Body of pancreas (tissue), 4 donors: ENCODE data around the gene LAMA5. TPM values are rescaled to one million over a fixed set of nuclear protein-coding genes. Genes with fewer than 3 reads are reported as not detected.

ENCODE experiments used
- ATAC-seq: fragments of 150-250 bp; one replicate; pipeline ENCODE4 v1.9.1; 2016
- DNase-seq, 4 donors: peaks; one replicate each; pipeline ENCODE4 v3.0.0-alpha.2; 2019
- H3K27ac ChIP-seq, 4 donors: fragments of 200-600 bp; sonication (generic); 1 replicate in 3 of 4; 2 replicates in 1 of 4; pipeline versions ENCODE4 v1.5.1 to v1.6.1; 2016 to 2019; ENCODE audit warnings: mild to moderate bottlenecking in 1 of 4, mixed read lengths in 1 of 4, moderate library complexity in 1 of 4
- H3K27me3 ChIP-seq, 2 donors: fragments of 200-600 bp; sonication (generic); one replicate each; pipeline ENCODE4 v1.6.0; 2016; ENCODE audit warnings: mild to moderate bottlenecking in 1 of 2
- H3K36me3 ChIP-seq, 2 donors: fragments of 200-600 bp; sonication (generic); replicated peaks in 1 of 2; 2 replicates each; pipeline ENCODE4 v1.5.1; 2016; ENCODE audit warnings: low read depth in 2 of 2; ENCODE audit not compliant: insufficient read depth in 1 of 2
- H3K4me1 ChIP-seq: fragments of 200-600 bp; sonication (generic); one replicate; pipeline ENCODE4 v1.6.0; 2016
- H3K4me3 ChIP-seq, 2 donors: fragments of 200-600 bp; sonication (generic); 1 replicate in 1 of 2; 2 replicates in 1 of 2; pipeline ENCODE4 v1.5.1; 2016 to 2019
- H3K9me3 ChIP-seq, 3 donors: fragments of 200-600 bp; sonication (generic); 1 replicate in 2 of 3; 2 replicates in 1 of 3; pipeline ENCODE4 v1.5.1; 2016
- POLR2A ChIP-seq, 3 donors: fragments of 450-650 bp; IDR thresholded peaks; one replicate each; pipeline ENCODE4 v1.6.1; 2016; ENCODE audit warnings: antibody characterized with exemption in 3 of 3, mild to moderate bottlenecking in 2 of 3
- WGBS, 2 donors: methylation state at CpG; one replicate each; pipeline ENCODE4 v1.1.5; 2017; 5-methylcytosine and 5-hydroxymethylcytosine counted together
- intact Hi-C: fragments of 100-400 bp; cut with DNase I; formaldehyde crosslinking; loops from one replicate; pipeline ENCODE4 v1.15.1; 2023
- total RNA-seq, 2 donors: library from RNA; depleted of rRNA; stranded (reverse); fragments of >200 nt; gene quantifications; one replicate each; pipeline ENCODE4 v1.1.0, GENCODE V29; 2016
- TF ChIP-seq, protein P1 (sequence below), 7 experiments: fragments of 450-650 bp in 4 of 7; fragments of 200-600 bp in 3 of 7; sonication (generic) in 3 of 7; IDR thresholded peaks; one replicate each; pipeline ENCODE4 v1.5.1; 2016 to 2019; ENCODE audit warnings: antibody characterized with exemption in 7 of 7

LAMA5 gene
- total RNA-seq, 2 donors from 2014 or later, result 115 to 185 TPM

DNA sequence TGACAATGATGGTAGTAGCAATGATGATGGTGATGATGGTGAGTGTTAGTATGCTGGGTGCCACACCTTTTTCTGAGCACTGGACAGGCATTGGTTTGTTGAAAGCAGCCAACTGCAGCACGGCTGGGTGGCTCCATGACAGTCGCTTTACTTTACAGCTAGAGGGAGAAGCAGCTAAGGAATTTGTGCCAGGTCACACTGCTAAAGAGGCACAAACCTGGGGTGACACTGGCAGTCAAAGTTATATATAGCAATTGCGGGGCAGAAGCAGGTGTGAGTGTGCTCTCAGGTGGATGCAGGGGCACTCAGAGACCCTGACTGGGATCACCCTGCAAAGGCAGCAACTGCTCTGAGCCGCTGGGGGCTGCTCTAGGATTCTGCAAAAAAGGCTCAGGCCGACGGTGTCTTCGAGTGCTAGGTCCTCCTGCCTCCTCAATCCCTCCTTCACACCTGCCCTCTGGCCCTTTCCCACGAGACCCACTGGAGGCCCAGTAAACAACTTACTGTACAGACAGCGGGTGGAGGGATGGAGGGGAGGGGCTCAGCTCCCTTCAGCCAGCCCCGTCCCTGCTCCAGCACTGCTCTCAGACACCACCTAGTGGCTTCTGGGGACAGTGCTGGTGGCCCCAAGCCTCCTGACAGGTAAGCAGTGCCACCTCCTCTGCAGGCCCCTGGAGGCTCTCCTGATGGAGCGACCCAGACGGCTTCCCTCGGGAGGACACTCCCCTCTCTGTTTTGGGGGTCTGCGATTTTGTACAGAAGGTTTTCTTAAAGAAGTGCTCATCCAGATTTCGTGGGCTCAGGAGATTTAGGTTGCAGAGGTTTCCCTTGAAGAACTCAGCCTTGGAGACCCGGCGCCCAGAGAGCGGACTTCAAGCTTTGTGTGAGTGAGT is 15.4 kb upstream of the LAMA5 start:
- no peaks in the 10 kb centered on the region for H3K9me3 ChIP-seq
- H3K4me1 ChIP-seq, result peaks cover 29% of the 10 kb centered on the region
- TF ChIP-seq POLR2A (IDR thresholded peaks at IDR 0.05), result no peak
- TF ChIP-seq, protein P1, sequence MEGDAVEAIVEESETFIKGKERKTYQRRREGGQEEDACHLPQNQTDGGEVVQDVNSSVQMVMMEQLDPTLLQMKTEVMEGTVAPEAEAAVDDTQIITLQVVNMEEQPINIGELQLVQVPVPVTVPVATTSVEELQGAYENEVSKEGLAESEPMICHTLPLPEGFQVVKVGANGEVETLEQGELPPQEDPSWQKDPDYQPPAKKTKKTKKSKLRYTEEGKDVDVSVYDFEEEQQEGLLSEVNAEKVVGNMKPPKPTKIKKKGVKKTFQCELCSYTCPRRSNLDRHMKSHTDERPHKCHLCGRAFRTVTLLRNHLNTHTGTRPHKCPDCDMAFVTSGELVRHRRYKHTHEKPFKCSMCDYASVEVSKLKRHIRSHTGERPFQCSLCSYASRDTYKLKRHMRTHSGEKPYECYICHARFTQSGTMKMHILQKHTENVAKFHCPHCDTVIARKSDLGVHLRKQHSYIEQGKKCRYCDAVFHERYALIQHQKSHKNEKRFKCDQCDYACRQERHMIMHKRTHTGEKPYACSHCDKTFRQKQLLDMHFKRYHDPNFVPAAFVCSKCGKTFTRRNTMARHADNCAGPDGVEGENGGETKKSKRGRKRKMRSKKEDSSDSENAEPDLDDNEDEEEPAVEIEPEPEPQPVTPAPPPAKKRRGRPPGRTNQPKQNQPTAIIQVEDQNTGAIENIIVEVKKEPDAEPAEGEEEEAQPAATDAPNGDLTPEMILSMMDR (IDR thresholded peaks at IDR 0.05), result peak; percentile 86 to 95 (median 91)
- H3K27me3 ChIP-seq, result no peaks in the 10 kb centered on the region
- H3K4me3 ChIP-seq, result no peak overlapping the region
- intact Hi-C loops, result loop anchor here (5.0 kb wide), 1 partner anchor 75 kb away; no protein-coding TSS in a partner anchor
- no peaks in the 10 kb centered on the region for H3K36me3 ChIP-seq
- peak; percentile 86 to 91 (median 86) for DNase-seq
- H3K27ac ChIP-seq, result peak overlapping the region in 1 of 4 donors; percentile 28
- peak; percentile 74 for ATAC-seq
- 40 to 49% methylated on average over 9 to 17 of the region's 18 CpGs for WGBS, 2 donors

DNA sequence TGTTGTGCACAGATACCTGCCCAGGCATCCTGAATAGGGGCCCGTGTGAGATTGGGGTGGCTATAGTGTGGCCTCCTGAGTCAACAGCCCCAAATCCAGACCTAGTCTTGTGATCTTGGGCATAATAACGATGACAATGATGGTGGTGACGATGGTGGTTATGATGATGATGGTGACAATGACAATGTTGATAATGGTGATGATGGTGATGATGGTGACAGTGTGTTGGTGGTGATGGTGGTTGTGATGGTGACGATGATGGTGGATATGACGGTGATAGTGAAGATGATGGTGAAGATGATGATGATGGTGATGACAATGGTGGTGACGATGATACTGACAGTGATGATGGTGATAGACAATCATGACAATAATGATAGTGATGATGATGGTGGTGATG is 14.7 kb upstream of the LAMA5 start:
- H3K4me1 ChIP-seq, result peaks cover 34% of the 10 kb centered on the region
- no peaks in the 10 kb centered on the region for H3K36me3 ChIP-seq
- WGBS, 2 donors, result 93 to 94% methylated on average over 6 of the region's 6 CpGs
- DNase-seq (no peak), ATAC-seq (no peak)
- H3K9me3 ChIP-seq, result no peaks in the 10 kb centered on the region
- intact Hi-C loops, result loop anchor here (5.0 kb wide), 1 partner anchor 75 kb away; no protein-coding TSS in a partner anchor
- no peak overlapping the region for H3K27ac ChIP-seq
- H3K27me3 ChIP-seq, result no peaks in the 10 kb centered on the region
- no peak overlapping the region for H3K4me3 ChIP-seq
- TF ChIP-seq, protein P1 (IDR thresholded peaks at IDR 0.05), result no peak
- TF ChIP-seq POLR2A (IDR thresholded peaks at IDR 0.05), result no peak

DNA sequence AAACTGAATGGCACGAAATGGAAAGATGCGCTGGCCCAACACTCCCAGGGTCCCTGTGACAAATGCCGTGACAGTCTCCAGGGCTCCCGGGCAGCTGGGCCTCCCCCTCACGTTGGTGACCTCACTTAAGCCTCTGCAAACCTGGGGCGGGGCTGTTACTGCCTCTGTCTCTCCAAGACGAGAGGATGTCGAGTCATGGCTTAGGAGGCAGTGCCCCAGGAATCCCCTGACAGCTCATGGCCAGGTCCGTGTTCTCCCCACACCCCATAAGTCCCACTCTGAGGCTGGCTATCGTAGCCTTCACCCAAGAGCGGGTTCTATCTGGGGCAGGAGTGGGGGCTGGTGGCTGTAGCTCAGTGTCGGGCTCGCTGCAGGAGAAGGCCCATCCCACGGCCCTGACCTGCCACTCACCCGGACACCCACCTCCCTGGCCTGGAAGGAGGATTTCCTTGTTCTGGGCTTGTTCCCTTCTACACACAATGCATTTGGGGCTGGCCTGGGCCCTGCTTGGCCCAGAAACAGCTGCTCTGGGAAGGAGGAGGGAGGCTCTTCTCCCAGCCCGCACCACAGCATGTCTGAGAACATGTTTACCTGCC is 14.2 kb upstream of the LAMA5 start:
- Histone ChIP-seq H3K4me3 (no peak overlapping the region), H3K9me3 (no peaks in the 10 kb centered on the region), H3K27ac (peak overlapping the region in 2 of 4 donors; percentile 41 to 56), H3K27me3 (no peaks in the 10 kb centered on the region), H3K36me3 (no peaks in the 10 kb centered on the region), H3K4me1 (peaks cover 40% of the 10 kb centered on the region)
- 68 to 77% methylated on average over 10 to 16 of the region's 16 CpGs for WGBS, 2 donors
- peak in 1 of 4 donors; percentile 13 for DNase-seq
- ATAC-seq, result no peak
- TF ChIP-seq, protein P1 (IDR thresholded peaks at IDR 0.05), result no peak
- no peak for TF ChIP-seq POLR2A (IDR thresholded peaks at IDR 0.05)
- intact Hi-C loops, result loop anchor here (5.0 kb wide), 1 partner anchor 74 kb away; no protein-coding TSS in a partner anchor

DNA sequence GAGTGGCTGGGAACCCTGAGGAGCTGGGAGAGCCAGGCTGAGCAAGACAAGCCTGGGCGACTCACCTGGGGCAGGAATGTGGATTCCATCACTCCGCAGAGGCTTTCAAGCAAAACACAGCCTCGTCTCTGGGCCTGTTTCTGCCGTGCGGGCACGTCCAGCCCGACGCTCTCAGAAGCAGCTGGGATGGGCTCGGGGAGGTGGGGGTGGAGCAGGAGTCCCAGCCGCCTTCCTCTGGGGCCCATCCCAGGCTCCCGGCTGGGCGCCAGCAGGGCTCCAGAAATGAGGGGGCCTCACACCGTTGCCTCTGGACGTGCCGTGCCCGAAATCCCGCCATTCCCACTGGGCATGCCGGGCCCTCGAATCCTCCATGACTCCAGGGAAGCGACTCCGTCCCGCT is 11.1 kb upstream of the LAMA5 start:
- Histone ChIP-seq H3K4me3 (no peak overlapping the region), H3K27ac (peak overlapping the region in 3 of 4 donors; percentile 15 to 82 (median 75)), H3K27me3 (no peaks in the 10 kb centered on the region), H3K4me1 (peaks cover 48% of the 10 kb centered on the region), H3K36me3 (no peaks in the 10 kb centered on the region), H3K9me3 (no peaks in the 10 kb centered on the region)
- no peak for ATAC-seq
- 76 to 91% methylated on average over 12 to 21 of the region's 22 CpGs for WGBS, 2 donors
- DNase-seq, result no peak
- TF ChIP-seq POLR2A (IDR thresholded peaks at IDR 0.05), result no peak
- TF ChIP-seq, protein P1 (IDR thresholded peaks at IDR 0.05), result no peak
- intact Hi-C loops, result no loop called here
